Neural progenitor cell (in vitro differentiated cells): Measurements from ENCODE around the gene DDX52.

ENCODE experiments used
- EZH2phosphoT487 ChIP-seq: fragments of 200-600 bp; sonication (generic); IDR thresholded peaks from 2 replicates; pipeline ENCODE4 v1.6.1; 2017; ENCODE audit warnings: antibody characterized with exemption
- TF ChIP-seq, protein P1 (sequence below): fragments of 200-600 bp; sonication (generic); IDR thresholded peaks from 2 replicates; pipeline ENCODE4 v1.5.1; 2017; ENCODE audit warnings: antibody characterized with exemption, mild to moderate bottlenecking

DNA sequence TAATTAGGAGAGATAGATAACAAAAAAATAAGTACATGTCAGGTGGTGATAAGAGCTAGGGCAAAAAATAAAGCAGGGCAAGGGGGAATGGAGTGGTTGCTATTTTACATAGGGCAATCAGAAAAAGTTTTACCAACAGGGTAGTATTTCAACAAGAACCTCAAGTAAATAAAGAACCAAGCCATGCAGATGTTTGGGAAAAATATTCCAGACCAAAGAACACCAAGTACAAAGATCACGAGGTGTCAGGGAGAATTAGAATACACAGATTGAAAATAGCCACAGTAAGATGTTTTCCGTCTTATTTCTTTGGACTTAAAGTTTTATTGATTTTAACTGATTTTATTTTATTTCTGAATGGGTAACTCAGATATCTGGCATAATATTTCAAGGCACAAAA is 45.1 kb downstream of the DDX52 start:
- TF ChIP-seq, protein P1, sequence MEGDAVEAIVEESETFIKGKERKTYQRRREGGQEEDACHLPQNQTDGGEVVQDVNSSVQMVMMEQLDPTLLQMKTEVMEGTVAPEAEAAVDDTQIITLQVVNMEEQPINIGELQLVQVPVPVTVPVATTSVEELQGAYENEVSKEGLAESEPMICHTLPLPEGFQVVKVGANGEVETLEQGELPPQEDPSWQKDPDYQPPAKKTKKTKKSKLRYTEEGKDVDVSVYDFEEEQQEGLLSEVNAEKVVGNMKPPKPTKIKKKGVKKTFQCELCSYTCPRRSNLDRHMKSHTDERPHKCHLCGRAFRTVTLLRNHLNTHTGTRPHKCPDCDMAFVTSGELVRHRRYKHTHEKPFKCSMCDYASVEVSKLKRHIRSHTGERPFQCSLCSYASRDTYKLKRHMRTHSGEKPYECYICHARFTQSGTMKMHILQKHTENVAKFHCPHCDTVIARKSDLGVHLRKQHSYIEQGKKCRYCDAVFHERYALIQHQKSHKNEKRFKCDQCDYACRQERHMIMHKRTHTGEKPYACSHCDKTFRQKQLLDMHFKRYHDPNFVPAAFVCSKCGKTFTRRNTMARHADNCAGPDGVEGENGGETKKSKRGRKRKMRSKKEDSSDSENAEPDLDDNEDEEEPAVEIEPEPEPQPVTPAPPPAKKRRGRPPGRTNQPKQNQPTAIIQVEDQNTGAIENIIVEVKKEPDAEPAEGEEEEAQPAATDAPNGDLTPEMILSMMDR: no peak
- no peak for TF ChIP-seq EZH2phosphoT487
